ENCODE measurements around the gene TAF6L. TPM values are rescaled to one million over a fixed set of nuclear protein-coding genes. Genes with fewer than 3 reads are reported as not detected.

TAF6L gene
- total and polyA plus RNA-seq, 9 of the 15 experiments (the other 6 are each of a cell fraction or from before 2014, with no cell fraction given): 0.04 to 45.5 (median 20.8) TPM

DNA sequence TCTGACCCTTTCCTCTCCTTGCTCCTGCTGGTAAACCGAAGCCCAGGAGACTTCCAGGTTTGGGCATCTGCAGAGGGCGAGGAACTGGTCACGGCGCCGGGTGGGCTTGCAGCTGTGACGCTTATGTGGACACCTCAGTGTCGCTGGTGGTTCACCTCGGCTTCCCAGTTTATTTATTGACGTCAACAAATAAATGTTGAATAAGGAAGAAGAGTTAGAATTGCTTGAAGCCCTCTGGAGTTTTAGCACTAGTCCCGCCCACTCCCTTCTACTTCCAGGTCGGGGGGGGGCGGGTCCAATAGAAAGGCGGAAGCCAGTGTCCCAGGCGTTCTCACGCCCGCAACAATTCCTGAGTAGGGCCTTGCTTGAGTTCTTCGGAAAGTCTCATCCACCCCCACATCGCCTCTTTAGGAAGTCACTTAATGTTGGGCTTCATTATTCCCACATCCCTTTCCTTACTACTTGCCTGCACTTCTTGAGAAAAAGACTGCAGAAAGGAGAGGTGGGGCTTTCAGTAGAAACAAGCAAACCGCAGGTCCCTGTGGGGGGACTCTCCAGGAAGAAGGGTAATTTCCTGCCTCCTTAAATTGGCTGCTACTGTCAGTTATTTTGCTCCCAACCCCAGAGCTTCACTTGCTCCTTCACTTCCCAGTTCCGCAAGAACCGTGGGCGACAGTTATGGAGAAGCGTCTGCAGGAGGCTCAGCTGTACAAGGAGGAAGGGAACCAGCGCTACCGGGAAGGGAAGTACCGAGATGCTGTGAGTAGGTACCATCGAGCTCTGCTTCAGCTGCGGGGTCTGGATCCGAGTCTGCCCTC is 42.8 kb upstream of the TAF6L start, which contains the start of gene TTC9C (continued):
- TF ChIP-seq, protein P1, sequence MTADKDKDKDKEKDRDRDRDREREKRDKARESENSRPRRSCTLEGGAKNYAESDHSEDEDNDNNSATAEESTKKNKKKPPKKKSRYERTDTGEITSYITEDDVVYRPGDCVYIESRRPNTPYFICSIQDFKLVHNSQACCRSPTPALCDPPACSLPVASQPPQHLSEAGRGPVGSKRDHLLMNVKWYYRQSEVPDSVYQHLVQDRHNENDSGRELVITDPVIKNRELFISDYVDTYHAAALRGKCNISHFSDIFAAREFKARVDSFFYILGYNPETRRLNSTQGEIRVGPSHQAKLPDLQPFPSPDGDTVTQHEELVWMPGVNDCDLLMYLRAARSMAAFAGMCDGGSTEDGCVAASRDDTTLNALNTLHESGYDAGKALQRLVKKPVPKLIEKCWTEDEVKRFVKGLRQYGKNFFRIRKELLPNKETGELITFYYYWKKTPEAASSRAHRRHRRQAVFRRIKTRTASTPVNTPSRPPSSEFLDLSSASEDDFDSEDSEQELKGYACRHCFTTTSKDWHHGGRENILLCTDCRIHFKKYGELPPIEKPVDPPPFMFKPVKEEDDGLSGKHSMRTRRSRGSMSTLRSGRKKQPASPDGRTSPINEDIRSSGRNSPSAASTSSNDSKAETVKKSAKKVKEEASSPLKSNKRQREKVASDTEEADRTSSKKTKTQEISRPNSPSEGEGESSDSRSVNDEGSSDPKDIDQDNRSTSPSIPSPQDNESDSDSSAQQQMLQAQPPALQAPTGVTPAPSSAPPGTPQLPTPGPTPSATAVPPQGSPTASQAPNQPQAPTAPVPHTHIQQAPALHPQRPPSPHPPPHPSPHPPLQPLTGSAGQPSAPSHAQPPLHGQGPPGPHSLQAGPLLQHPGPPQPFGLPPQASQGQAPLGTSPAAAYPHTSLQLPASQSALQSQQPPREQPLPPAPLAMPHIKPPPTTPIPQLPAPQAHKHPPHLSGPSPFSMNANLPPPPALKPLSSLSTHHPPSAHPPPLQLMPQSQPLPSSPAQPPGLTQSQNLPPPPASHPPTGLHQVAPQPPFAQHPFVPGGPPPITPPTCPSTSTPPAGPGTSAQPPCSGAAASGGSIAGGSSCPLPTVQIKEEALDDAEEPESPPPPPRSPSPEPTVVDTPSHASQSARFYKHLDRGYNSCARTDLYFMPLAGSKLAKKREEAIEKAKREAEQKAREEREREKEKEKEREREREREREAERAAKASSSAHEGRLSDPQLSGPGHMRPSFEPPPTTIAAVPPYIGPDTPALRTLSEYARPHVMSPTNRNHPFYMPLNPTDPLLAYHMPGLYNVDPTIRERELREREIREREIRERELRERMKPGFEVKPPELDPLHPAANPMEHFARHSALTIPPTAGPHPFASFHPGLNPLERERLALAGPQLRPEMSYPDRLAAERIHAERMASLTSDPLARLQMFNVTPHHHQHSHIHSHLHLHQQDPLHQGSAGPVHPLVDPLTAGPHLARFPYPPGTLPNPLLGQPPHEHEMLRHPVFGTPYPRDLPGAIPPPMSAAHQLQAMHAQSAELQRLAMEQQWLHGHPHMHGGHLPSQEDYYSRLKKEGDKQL (CRISPR knock-in tag; IDR thresholded peaks at IDR 0.05; ENCODE audit: borderline replicate concordance): no peak
- TF ChIP-seq RFX1 (IDR thresholded peaks at IDR 0.05): no peak
- TF ChIP-seq MAZ (CRISPR knock-in tag; conservative IDR thresholded peaks at IDR 0.05 in 1 of 2, IDR thresholded peaks at IDR 0.05 in 1 of 2): peak in 1 of 2 experiments; percentile 25; a peak in 2 of 4 replicates
- no peak; the same call in 1 of the 2 replicates for TF ChIP-seq CREB1 (IDR thresholded peaks at IDR 0.05)
- no peak for TF ChIP-seq CREB1 (CRISPR knock-in tag; IDR thresholded peaks at IDR 0.05)
- 0 out of 2 replicates have a peak, but pooled peaks have one; percentile 34 for TF ChIP-seq TAF7 (tag; IDR thresholded peaks at IDR 0.05)
- TF ChIP-seq, protein P2, sequence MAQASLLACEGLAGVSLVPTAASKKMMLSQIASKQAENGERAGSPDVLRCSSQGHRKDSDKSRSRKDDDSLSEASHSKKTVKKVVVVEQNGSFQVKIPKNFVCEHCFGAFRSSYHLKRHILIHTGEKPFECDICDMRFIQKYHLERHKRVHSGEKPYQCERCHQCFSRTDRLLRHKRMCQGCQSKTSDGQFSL (CRISPR knock-in tag; IDR thresholded peaks at IDR 0.05): peak; percentile 83
- TF ChIP-seq, protein P2 (tag; IDR thresholded peaks at IDR 0.05): peak in 1 of 2 experiments; percentile 78; a peak in 2 of 4 replicates
- TF ChIP-seq PCBP2 (IDR thresholded peaks at IDR 0.05; ENCODE audit: low read depth, low read length, poor library complexity, severe bottlenecking): no peak
- TF ChIP-seq HCFC1 (IDR thresholded peaks at IDR 0.05; ENCODE audit: low read depth, low read length): peak; percentile 64
- no peak for TF ChIP-seq ZNF41 (CRISPR knock-in tag; conservative IDR thresholded peaks at IDR 0.05)
- no peak for TF ChIP-seq CBFA2T3 (IDR thresholded peaks at IDR 0.05)
- no peak for TF ChIP-seq RNF2 (IDR thresholded peaks at IDR 0.05)
- no peak for TF ChIP-seq BRCA1 (IDR thresholded peaks at IDR 0.05)
- no peak for TF ChIP-seq BRCA1 (CRISPR knock-in tag; IDR thresholded peaks at IDR 0.05)
- no peak for TF ChIP-seq THRAP3 (IDR thresholded peaks at IDR 0.05; ENCODE audit: borderline replicate concordance)
- no peak for TF ChIP-seq ZFP30 (CRISPR knock-in tag; IDR thresholded peaks at IDR 0.05; ENCODE audit: borderline replicate concordance)
- TF ChIP-seq, protein P3, sequence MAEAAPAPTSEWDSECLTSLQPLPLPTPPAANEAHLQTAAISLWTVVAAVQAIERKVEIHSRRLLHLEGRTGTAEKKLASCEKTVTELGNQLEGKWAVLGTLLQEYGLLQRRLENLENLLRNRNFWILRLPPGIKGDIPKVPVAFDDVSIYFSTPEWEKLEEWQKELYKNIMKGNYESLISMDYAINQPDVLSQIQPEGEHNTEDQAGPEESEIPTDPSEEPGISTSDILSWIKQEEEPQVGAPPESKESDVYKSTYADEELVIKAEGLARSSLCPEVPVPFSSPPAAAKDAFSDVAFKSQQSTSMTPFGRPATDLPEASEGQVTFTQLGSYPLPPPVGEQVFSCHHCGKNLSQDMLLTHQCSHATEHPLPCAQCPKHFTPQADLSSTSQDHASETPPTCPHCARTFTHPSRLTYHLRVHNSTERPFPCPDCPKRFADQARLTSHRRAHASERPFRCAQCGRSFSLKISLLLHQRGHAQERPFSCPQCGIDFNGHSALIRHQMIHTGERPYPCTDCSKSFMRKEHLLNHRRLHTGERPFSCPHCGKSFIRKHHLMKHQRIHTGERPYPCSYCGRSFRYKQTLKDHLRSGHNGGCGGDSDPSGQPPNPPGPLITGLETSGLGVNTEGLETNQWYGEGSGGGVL (CRISPR knock-in tag; IDR thresholded peaks at IDR 0.05): no peak
- TF ChIP-seq ZKSCAN1 (IDR thresholded peaks at IDR 0.05; ENCODE audit: low read depth, low read length): peak; percentile 21; the same call in 1 of the 2 replicates
